ENCODE data around the gene DGCR2.
"Not testable (repeated sequence)": the region's sequence is repeated elsewhere in the genome, so short reads cannot be mapped to it uniquely, and the experiment has no call there.

The DGCR2 gene

DNA sequence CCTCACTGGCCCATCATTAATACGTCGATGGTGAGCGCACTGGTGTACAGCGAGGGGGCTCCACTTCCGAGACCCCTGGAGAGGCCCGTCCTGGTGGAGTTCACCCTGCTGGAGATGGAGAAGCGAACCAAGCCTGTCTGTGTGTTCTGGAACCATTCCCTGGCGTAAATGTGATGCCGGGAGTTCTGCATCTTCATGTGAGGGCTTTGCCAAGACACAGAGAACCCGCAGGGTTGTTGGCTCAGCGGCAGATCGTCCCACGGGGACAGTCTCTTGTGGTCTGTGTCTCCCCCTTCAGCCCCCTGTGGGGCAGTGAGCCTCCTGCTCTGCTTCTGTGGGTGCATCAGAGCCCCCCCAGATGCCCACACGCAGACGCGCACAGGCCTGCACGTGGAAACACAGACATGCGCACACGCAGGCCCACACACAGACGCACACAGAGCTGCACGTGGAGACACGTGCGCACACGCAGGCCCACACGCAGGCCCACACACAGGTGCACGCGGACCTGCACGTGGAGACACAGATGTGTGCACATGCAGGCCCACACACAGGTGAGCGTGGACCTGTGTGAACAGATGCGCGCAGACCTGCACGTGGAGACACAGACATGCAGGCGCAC lies 130.3 kb downstream of the DGCR2 start:
- no peak overlapping the region for H3K4me3 ChIP-seq (replicated peaks; ENCODE audit: low read depth, low read length)
- DNase-seq (ENCODE audit: low read depth) = no peak
- TF ChIP-seq, protein P1, sequence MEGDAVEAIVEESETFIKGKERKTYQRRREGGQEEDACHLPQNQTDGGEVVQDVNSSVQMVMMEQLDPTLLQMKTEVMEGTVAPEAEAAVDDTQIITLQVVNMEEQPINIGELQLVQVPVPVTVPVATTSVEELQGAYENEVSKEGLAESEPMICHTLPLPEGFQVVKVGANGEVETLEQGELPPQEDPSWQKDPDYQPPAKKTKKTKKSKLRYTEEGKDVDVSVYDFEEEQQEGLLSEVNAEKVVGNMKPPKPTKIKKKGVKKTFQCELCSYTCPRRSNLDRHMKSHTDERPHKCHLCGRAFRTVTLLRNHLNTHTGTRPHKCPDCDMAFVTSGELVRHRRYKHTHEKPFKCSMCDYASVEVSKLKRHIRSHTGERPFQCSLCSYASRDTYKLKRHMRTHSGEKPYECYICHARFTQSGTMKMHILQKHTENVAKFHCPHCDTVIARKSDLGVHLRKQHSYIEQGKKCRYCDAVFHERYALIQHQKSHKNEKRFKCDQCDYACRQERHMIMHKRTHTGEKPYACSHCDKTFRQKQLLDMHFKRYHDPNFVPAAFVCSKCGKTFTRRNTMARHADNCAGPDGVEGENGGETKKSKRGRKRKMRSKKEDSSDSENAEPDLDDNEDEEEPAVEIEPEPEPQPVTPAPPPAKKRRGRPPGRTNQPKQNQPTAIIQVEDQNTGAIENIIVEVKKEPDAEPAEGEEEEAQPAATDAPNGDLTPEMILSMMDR (IDR thresholded peaks at IDR 0.05; ENCODE audit: low read length, missing control alignments) = no peak

DNA sequence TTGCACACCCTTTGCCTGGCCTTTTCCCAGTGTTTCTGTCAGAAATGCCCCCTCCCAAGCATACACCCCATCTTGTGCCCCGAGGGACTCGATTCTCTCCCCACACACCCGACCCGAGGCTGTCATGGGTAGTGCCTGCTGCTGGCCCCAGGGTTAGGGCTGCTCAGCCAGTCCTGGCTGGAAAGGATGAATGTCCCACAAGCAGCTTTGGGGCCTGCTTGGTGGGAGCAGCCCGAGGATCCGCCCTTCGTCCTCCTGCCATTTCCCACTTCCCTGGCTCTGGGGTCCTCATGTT lies 131.1 kb downstream of the DGCR2 start:
- no peak overlapping the region for H3K4me3 ChIP-seq (replicated peaks; ENCODE audit: low read depth, low read length)
- TF ChIP-seq, protein P1 (IDR thresholded peaks at IDR 0.05; ENCODE audit: low read length, missing control alignments) = no peak
- no peak for DNase-seq (ENCODE audit: low read depth)

DNA sequence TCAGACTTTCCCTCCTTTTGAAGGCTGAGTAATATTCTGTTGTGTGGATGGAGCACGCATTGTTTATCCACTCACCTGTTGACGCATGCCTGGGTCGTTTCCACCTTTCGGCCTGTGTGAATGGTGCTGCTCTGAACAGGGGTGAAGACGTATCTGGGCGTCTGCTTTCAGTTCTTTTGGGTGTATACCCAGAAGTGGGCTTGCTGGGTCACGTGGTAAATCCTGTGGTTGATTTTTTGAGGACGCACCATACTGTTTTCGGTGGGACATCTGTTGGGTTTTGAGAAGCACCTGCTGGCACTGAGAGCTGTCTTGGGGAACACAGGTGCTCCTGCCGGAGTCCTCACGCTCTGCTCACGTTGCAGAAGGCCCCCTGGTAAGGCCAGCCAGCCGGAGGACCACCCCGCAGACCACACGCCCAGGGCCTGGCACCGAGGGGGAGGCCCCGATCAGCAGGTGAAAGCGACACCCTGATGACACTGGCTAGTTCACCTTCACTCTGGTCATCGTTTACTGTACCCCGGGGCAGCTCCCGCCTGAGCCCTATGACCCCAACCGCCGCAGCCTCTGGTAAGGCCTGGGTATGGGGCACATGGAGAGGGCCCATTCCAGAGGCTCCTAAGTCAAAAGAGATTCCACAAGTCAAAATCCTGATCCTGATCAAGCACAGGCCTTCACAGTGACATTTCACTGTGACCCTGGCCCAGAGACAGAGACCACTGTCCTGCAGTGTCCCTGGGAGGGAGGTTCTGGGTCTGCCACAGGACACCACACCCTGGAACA lies 131.7 kb downstream of the DGCR2 start:
- TF ChIP-seq, protein P1 (IDR thresholded peaks at IDR 0.05; ENCODE audit: low read length, missing control alignments) = no peak
- no peak for DNase-seq (ENCODE audit: low read depth)
- no peak overlapping the region for H3K4me3 ChIP-seq (replicated peaks; ENCODE audit: low read depth, low read length)

DNA sequence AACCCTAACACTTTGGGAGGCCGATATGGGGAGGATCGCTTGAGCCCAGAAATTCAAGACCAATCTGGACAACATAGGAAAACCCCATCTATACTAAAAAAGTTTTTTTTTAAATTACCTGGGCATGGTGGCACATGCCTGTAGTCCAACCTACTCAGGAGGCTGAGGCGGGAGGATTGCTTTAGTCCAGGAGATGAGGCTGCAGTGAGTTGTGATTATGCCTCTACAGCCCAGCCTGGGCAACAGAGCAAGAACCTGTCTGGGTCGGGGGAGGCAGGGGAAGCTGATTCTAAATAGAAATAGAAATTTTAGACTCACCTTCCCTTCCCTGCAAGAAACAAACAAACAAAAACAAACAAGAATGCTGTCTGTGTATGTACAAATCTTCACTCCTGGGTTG lies 133.3 kb downstream of the DGCR2 start:
- no peak overlapping the region for H3K4me3 ChIP-seq (replicated peaks; ENCODE audit: low read depth, low read length)
- TF ChIP-seq, protein P1 (IDR thresholded peaks at IDR 0.05; ENCODE audit: low read length, missing control alignments) = no peak
- DNase-seq (ENCODE audit: low read depth) = no peak

DNA sequence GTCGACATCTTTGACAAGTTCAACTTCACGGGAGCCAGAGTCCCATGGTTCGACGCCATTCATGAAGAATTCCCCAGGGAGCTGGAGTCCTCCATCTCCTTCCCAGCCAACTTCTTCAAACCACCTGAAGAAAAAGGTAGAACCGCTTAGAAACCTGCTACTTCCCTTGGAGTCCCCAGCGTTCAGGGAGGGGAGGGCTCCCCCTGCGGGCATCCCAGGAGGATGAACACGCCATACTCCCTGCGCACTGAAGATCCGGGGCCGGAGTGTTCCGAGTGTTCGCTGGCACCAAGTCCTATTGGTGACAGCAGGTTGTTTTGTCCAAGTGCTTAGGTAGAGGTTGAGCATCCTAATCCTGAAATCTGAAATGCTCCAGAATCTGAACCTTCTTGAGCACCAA lies 134.4 kb downstream of the DGCR2 start:
- TF ChIP-seq, protein P1 (IDR thresholded peaks at IDR 0.05; ENCODE audit: low read length, missing control alignments) = peak; percentile 33
- no peak overlapping the region for H3K4me3 ChIP-seq (replicated peaks; ENCODE audit: low read depth, low read length)
- no peak for DNase-seq (ENCODE audit: low read depth)

DNA sequence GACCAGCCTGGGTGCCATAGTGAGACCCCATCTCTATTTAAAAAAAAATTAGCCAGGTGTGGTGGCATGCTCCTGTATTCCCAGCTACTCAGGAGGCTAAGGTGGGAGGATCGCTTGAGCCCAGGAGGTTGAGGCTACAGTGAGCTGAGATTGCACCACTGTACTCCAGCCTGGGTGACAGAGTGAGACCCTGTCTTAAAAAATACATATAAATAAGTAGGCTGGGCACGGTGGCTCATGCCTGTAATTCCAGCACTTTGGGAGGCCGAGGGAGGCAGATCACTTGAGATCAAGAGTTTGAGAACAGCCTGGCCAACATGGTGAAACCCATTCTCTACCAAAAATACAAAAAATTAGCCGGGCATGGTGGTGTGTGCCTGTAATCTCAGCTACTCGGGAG lies 135.1 kb downstream of the DGCR2 start:
- not testable (repeated sequence) for H3K4me3 ChIP-seq (replicated peaks; ENCODE audit: low read depth, low read length); DNase-seq (ENCODE audit: low read depth)
